ENCODE results near the gene KRTAP5-4. TPM values are rescaled to one million over a fixed set of nuclear protein-coding genes. Genes with fewer than 3 reads are reported as not detected.

The KRTAP5-4 gene
- polyA plus RNA-seq, 1 experiment = not detected

GRCh38 chr11:1643146-1643690 lies 21.3 kb upstream of the KRTAP5-4 start:
- TF ChIP-seq, protein P1, sequence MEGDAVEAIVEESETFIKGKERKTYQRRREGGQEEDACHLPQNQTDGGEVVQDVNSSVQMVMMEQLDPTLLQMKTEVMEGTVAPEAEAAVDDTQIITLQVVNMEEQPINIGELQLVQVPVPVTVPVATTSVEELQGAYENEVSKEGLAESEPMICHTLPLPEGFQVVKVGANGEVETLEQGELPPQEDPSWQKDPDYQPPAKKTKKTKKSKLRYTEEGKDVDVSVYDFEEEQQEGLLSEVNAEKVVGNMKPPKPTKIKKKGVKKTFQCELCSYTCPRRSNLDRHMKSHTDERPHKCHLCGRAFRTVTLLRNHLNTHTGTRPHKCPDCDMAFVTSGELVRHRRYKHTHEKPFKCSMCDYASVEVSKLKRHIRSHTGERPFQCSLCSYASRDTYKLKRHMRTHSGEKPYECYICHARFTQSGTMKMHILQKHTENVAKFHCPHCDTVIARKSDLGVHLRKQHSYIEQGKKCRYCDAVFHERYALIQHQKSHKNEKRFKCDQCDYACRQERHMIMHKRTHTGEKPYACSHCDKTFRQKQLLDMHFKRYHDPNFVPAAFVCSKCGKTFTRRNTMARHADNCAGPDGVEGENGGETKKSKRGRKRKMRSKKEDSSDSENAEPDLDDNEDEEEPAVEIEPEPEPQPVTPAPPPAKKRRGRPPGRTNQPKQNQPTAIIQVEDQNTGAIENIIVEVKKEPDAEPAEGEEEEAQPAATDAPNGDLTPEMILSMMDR (IDR thresholded peaks at IDR 0.05; ENCODE audit: insufficient read depth, low read depth, low read length) = no peak
- H3K27me3 ChIP-seq (ENCODE audit: control insufficient read depth, insufficient read depth, low read length) = no peaks in the 10 kb centered on the region; the same call in none of the 2 replicates
- H3K36me3 ChIP-seq (ENCODE audit: control insufficient read depth, insufficient read depth, low read length) = no peaks in the 10 kb centered on the region
- H3K4me3 ChIP-seq (ENCODE audit: low read depth, low read length) = no peak overlapping the region
- POLR2A ChIA-PET = no interaction called here
- CTCF ChIA-PET = interaction anchor here (0.6 to 10.4 kb wide), 4 partner anchors 9 to 449 kb away, joined by 3 to 65 read pairs (median 5); partner anchors contain the start of gene KRTAP5-5
- no peak for DNase-seq (ENCODE audit: low read depth)

DNA sequence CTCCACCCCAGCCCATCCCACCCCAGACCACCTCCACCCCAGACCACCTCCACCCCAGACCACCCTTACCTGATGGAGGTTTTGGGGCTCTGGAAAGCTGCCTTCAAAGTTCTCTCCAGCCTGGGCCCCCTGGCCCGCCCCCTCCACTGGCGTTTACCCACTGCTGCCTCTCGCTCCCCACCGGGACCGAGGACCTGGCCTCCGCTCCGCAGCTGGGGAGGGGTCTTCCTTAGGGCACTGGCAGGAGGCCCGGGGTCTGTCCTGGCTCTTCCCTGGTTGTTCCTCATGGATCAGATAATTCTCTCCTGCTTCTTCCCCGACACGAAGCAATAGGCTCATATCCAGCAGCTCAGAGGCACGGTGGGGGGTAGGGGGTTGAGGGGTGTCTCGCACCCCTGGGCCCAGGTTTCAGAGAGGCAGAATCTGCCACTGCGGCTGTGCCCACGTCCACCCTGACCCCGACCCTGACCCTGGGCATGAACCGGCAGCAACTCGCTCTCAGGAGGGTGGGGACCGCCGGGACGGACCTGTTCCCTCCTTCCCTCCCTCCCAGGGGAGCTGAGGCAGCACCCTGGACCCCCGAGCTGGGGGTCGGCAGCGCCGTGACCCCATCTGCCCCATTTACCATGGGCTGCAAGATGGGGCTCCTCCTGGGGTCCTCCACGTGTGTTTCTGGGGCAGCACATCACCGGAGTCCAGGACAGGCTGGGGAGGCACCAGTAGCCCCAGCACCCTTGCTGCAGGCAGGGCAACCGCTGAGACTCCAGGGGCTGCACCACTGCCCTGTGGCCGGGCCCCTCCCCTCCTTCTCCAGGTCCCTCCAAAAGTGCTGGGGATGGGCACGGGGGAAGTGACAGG lies 20.6 kb upstream of the KRTAP5-4 start:
- ChIA-PET POLR2A (no interaction called here), CTCF (interaction anchor here (1.0 to 10.4 kb wide), 3 partner anchors 8 to 13 kb away, joined by 3 to 65 read pairs (median 8); partner anchors contain the start of gene KRTAP5-5)
- TF ChIP-seq, protein P1 (IDR thresholded peaks at IDR 0.05; ENCODE audit: insufficient read depth, low read depth, low read length) = no peak
- Histone ChIP-seq H3K4me3 (ENCODE audit: low read depth, low read length) (no peak overlapping the region), H3K36me3 (ENCODE audit: control insufficient read depth, insufficient read depth, low read length) (no peaks in the 10 kb centered on the region), H3K27me3 (ENCODE audit: control insufficient read depth, insufficient read depth, low read length) (peaks cover 2% of the 10 kb centered on the region)
- DNase-seq (ENCODE audit: low read depth) = no peak

DNA sequence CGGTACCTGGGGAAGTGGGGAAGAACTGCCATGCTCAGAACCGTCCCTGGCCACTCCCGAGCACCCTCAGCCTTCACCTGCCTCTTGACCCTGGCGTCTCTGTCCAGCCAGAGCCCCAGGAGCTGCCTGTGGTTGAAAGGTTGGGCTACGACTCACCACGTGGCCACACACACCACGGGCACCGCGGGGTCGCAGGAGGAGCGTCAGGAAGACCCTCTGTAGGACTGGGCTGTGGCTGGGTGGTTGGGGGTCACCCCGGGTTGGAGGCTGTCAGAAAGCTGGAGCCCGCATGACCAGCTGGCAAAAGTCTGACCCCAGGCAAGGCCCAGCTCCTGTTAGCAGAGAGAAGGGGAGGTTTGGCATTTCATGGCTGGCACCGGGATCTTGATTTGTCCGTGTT lies 19.2 kb upstream of the KRTAP5-4 start:
- Histone ChIP-seq H3K27me3 (ENCODE audit: control insufficient read depth, insufficient read depth, low read length) (peaks cover 5% of the 10 kb centered on the region), H3K4me3 (ENCODE audit: low read depth, low read length) (no peak overlapping the region), H3K36me3 (ENCODE audit: control insufficient read depth, insufficient read depth, low read length) (no peaks in the 10 kb centered on the region)
- ChIA-PET CTCF (interaction anchor here (0.7 to 10.4 kb wide), 10 partner anchors 10 to 511 kb away, joined by 3 to 65 read pairs (median 4); partner anchors contain the start of gene KRTAP5-5), POLR2A (no interaction called here)
- TF ChIP-seq, protein P1 (IDR thresholded peaks at IDR 0.05; ENCODE audit: insufficient read depth, low read depth, low read length) = no peak
- DNase-seq (ENCODE audit: low read depth) = no peak

DNA sequence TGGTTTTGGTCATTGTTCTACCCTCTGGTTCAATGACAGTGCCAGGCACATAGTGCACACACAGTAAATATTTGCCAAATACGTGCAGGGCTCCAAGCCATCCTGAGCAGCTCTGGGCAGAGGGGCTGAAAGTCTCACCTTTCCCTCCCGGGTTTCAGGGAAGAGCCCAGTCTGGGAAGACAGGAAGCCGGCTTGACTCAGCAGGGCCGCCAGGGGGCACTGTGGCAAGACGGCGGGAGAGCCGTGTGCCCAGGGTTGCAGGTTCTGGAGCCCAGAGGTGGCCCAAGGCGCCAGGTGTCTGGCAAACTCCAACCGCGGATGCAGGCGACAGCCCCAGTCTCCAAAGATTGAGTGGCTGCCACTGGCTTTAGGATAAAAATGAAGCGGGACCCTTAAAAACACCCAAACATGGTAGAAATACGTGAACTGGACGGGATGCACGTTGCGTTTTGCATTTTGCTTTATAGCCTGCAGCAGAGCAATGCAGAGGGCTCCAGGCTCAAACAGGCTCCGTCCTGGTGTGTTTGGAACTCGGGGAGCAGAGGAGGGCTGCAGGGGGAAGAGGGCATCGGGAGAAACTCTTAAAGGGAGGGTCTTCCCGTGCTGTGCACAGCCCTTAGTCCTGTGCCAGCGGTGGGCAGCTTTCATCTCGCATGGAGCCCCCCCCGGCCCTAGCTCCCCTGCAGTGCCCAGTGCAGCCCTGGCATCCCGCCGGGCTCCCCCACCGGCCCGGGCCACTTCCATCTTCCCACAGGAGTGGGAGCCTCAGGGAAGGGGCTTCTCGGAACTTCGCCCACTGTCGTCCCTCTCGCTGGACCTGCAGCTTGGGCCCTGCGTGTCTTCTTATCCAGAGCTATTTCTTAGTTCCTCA lies 18.4 kb upstream of the KRTAP5-4 start:
- Histone ChIP-seq H3K4me3 (ENCODE audit: low read depth, low read length) (no peak overlapping the region), H3K36me3 (ENCODE audit: control insufficient read depth, insufficient read depth, low read length) (no peaks in the 10 kb centered on the region), H3K27me3 (ENCODE audit: control insufficient read depth, insufficient read depth, low read length) (peaks cover 5% of the 10 kb centered on the region)
- no peak for DNase-seq (ENCODE audit: low read depth)
- POLR2A ChIA-PET = no interaction called here
- CTCF ChIA-PET = interaction anchor here (0.7 to 10.4 kb wide), 19 partner anchors 10 to 512 kb away, joined by 3 to 65 read pairs (median 4); partner anchors contain the start of gene KRTAP5-5
- TF ChIP-seq, protein P1 (IDR thresholded peaks at IDR 0.05; ENCODE audit: insufficient read depth, low read depth, low read length) = peak; percentile 86

All from BJ (cell line).